Fibroblast of pulmonary artery (primary cell): ENCODE data around the gene AGA.

Experiments used
- DNase-seq: peaks from one replicate; pipeline ENCODE4 v3.0.0-alpha.2; 2010; ENCODE audit warnings: low read depth
- H3K4me3 ChIP-seq: replicated peaks from 2 replicates; pipeline ENCODE4 v1.5.1; 2011; ENCODE audit warnings: low read depth, mild to moderate bottlenecking, control low read depth, low read length, moderate library complexity
- TF ChIP-seq, protein P1 (sequence below): IDR thresholded peaks from 2 replicates; pipeline ENCODE4 v1.5.1; 2011; ENCODE audit warnings: mild to moderate bottlenecking, control low read depth, low read length, inconsistent platforms; ENCODE audit errors: missing control alignments

The AGA gene

DNA sequence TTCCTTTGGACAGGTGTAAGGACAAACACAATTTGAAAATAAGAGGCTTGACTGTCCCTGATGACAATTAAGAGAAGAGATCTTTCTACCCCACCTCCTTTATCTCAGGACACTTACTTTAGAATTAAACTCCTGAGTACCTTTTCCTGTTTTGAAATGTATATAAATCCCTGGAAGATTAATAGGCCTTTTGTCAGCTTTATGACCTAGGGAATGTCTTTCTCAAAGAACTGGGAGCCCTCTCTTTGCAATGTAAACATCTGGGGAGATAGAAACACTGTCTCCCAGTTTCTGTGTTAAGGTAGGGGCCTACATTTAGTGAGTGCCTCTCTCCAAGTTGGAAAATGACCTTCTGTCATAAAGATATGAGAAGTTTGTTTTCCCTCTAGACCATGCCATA, 31.7 kb downstream of the AGA start:
- no peak overlapping the region for H3K4me3 ChIP-seq
- TF ChIP-seq, protein P1, sequence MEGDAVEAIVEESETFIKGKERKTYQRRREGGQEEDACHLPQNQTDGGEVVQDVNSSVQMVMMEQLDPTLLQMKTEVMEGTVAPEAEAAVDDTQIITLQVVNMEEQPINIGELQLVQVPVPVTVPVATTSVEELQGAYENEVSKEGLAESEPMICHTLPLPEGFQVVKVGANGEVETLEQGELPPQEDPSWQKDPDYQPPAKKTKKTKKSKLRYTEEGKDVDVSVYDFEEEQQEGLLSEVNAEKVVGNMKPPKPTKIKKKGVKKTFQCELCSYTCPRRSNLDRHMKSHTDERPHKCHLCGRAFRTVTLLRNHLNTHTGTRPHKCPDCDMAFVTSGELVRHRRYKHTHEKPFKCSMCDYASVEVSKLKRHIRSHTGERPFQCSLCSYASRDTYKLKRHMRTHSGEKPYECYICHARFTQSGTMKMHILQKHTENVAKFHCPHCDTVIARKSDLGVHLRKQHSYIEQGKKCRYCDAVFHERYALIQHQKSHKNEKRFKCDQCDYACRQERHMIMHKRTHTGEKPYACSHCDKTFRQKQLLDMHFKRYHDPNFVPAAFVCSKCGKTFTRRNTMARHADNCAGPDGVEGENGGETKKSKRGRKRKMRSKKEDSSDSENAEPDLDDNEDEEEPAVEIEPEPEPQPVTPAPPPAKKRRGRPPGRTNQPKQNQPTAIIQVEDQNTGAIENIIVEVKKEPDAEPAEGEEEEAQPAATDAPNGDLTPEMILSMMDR = no peak
- DNase-seq = no peak

DNA sequence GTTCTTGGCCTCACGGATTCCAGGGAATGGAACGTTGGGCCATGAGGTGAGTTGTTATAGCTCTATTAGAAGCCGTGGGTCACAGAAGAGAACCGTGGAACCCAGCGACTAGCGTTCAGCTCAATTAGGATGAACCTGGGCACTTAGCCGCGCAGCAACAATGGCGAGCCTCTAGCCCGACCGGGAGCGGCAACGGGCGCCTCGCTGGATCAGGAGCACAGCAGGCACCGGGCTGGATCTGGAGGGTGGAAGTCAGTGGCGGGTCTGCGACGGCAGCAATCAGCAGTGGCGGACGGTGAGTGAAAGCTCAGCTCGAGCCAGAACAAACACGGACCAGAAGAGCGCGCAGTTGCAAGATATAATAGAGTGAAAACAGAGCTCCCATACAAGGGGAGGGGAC, 34.2 kb downstream of the AGA start:
- TF ChIP-seq, protein P1 = no peak
- no peak for DNase-seq
- H3K4me3 ChIP-seq = no peak overlapping the region

DNA sequence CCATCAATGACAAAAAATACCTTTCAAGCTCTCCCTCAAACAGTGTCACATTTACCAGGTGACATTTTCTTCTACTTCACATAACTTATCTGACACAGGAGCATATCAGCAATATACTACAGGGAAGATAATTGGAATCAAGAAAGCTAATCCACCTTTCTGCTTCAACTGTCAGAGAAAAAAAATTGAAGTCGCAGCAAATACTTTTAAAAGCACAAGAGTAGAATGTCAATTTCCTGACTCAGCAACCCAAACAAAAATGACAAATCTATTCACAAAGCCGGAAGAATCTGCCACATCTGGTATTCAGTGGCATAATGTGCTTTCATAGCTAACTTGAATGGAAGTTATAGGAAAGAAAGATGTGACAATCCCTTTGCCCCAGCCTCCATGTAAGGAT, 36.7 kb downstream of the AGA start:
- TF ChIP-seq, protein P1 = no peak
- no peak for DNase-seq
- H3K4me3 ChIP-seq = no peak overlapping the region

DNA sequence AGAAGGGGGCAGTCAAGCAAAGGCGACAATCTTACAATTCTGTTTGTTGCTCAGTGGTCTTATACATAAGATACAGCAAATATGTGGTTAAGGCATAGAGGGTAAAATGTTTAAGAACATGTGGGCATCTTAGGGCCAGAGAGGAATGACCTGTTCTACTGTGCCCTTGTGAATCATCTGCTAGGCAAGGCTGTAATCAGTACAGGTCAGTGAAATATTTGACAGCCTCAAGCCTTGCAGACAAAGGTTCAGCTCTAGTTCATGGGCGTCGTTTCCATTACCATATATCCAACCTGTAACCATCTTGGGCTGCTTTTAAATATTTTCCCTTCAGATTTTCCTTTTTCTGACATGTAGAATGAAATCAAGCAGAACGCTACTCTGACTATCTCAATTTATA, 37.3 kb downstream of the AGA start:
- no peak for DNase-seq
- TF ChIP-seq, protein P1 = no peak
- H3K4me3 ChIP-seq = no peak overlapping the region

DNA sequence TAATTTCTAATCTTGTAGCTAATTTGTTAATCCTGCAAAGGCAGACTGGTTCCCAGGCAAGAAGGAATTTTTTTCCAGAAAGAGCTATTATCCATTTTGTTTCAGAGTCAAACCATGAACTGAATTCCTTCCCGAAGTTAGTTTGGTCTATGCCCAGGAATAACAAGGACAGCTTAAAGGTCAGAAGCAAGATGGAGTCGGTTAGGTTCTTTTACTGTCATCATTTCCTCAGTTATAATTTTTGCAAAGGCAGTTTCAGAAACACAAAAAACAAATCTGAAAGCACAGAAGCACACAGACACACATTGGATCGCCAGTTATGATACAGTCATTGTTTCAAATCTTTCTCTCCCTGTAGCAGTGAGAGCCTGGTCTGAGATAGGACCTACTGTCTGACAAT, 37.9 kb downstream of the AGA start:
- DNase-seq = no peak
- TF ChIP-seq, protein P1 = no peak
- H3K4me3 ChIP-seq = no peak overlapping the region

DNA sequence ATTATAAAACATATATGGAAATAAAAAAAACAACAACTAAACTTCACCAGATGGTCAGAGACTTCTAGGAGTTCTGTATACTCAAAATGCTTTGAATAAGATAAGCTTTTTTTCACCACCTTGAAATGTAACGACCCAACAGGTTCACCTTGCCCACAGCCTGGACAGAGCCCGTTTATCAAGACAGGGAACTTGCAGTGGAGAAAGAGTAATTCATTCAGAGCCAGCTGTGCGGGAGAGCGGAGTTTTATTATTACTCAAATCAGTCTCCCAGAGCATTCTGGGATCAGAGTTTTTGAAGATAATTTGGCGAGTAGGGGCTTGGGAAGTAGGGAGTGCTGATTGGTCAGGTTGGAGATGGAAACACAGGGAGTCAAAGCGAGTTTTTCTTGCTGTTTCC, 38.5 kb downstream of the AGA start:
- TF ChIP-seq, protein P1 = no peak
- no peak for DNase-seq
- no peak overlapping the region for H3K4me3 ChIP-seq

DNA sequence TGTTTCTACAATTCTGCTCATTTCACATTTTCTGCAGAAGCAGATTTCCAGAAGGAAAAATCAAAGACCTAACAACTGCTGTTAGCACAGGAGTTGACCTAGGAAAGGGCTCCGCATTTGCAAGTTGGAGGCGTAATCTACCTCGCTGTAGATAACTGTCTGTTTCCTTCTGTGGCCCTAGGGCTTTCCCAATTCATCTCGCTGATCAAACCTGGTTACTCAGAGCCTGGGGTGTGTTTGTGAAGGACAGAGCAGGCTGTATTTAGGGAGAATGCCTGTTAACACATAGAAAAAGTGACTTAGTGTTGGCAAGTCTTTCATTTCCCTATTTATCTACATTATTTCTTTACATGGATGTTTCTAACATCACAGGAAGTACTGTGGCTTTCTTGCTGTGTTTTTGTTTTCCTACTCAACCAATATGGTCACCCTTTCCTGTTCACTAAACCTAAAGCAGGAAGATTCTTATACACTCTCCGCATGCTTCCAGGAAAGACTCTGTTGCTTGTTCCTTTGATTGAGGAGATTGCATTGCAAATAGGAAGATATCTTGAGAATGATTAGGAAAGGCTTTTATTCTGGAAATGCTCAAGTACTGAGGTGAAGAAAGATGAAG, 40.5 kb downstream of the AGA start:
- H3K4me3 ChIP-seq = no peak overlapping the region
- no peak for DNase-seq
- TF ChIP-seq, protein P1 = no peak
